ENCODE results near the gene RRP1B. TPM values are rescaled to one million over a fixed set of nuclear protein-coding genes. Genes with fewer than 3 reads are reported as not detected.

Gene RRP1B
- total RNA-seq, 1 donor from 2014 or later, result 10.6 TPM

DNA sequence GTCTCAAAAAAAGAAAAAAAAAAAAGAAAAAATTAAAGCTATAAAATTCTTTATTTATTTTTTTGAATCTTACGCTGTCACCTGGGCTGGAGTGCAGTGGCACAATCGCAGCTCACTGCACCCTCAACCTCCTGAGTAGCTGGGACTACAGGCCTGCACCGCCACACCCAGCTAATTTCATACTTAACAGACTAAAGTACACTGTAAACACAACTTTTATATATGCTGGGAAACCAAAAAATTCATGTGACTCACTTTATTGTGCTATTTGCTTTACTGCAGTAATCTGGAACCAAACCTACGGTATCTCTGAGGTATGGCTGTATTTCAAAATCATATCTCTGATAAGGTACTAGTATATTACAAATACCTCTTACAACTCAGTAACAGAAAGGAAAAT, 40.4 kb upstream of the RRP1B start:
- DNase-seq (ENCODE audit: low spot score in 2 of 2), result no peak
- Histone ChIP-seq H3K27me3 (no peaks in the 10 kb centered on the region), H3K4me3 (no peak overlapping the region), H3K36me3 (no peaks in the 10 kb centered on the region), H3K27ac (no peak overlapping the region), H3K4me1 (no peaks in the 10 kb centered on the region), H3K9me3 (peaks cover 0 to 15% of the 10 kb centered on the region in 2 donors)
- no peak for TF ChIP-seq CTCF (IDR thresholded peaks at IDR 0.05)
- intact Hi-C loops (cut with DNase I), result no loop called here

DNA sequence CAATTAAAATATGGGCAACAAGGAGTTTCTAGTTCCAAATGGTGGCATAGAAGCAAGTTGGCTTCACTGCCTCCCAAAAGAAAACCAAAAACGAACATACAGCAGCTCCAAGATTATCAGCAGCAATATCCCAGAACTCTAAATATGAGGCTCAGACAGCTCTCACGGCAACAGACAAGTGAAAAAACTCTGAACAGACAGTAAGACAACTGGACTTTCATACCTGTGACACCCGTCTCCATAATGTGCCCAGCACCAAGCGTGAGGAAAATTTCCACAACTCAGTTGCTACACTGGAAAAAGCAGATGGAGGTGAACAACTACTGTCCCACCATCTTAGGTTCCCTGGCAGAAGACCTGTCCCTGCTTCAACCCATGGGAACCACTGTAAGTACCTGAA, 40.0 kb upstream of the RRP1B start:
- H3K9me3 ChIP-seq, result peaks cover 0 to 15% of the 10 kb centered on the region in 2 donors
- H3K27ac ChIP-seq, result no peak overlapping the region
- H3K27me3 ChIP-seq, result no peaks in the 10 kb centered on the region
- H3K4me1 ChIP-seq, result no peaks in the 10 kb centered on the region
- no peaks in the 10 kb centered on the region for H3K36me3 ChIP-seq
- intact Hi-C loops (cut with DNase I), result no loop called here
- H3K4me3 ChIP-seq, result no peak overlapping the region
- no peak for DNase-seq (ENCODE audit: low spot score in 2 of 2)
- TF ChIP-seq CTCF (IDR thresholded peaks at IDR 0.05), result no peak

- no peak for DNase-seq (ENCODE audit: low spot score in 2 of 2)
- Histone ChIP-seq H3K27me3 (no peaks in the 10 kb centered on the region), H3K36me3 (no peaks in the 10 kb centered on the region), H3K27ac (no peak overlapping the region), H3K9me3 (peaks cover 0 to 15% of the 10 kb centered on the region in 2 donors), H3K4me1 (no peaks in the 10 kb centered on the region), H3K4me3 (no peak overlapping the region)
- TF ChIP-seq CTCF (IDR thresholded peaks at IDR 0.05), result no peak
- intact Hi-C loops (cut with DNase I), result no loop called here
These were observed 39.5 kb upstream of the RRP1B start for GRCh38 chr21:43619856-43620255.

- Histone ChIP-seq H3K4me3 (no peak overlapping the region), H3K36me3 (no peaks in the 10 kb centered on the region), H3K9me3 (peaks cover 0 to 15% of the 10 kb centered on the region in 2 donors), H3K27ac (no peak overlapping the region), H3K4me1 (no peaks in the 10 kb centered on the region), H3K27me3 (no peaks in the 10 kb centered on the region)
- DNase-seq (ENCODE audit: low spot score in 2 of 2), result no peak
- intact Hi-C loops (cut with DNase I), result no loop called here
- TF ChIP-seq CTCF (IDR thresholded peaks at IDR 0.05), result no peak
These were observed 36.6 kb upstream of the RRP1B start for GRCh38 chr21:43622796-43623195.

DNA sequence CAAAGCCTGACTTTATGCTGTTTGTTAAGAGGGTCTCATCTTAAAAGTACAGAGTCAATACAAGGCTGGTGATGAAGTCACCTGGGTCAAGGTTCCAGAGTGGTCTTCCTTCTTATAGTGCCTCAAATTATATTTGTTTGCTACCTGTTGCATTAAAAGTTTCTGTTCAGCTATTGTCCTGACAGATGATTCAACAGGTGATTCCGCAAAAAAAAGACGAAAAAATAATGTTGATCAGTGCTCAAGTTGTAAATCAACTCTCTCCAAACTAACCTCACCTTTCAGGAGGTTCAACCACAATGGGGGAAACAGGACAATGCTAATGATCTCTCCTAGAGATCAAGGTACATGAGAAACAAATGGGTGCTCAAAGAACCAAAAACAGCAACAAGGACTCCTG, 35.8 kb upstream of the RRP1B start:
- Histone ChIP-seq H3K4me1 (no peaks in the 10 kb centered on the region), H3K27me3 (no peaks in the 10 kb centered on the region), H3K4me3 (no peak overlapping the region), H3K9me3 (peaks cover 0 to 15% of the 10 kb centered on the region in 2 donors), H3K36me3 (no peaks in the 10 kb centered on the region), H3K27ac (no peak overlapping the region)
- intact Hi-C loops (cut with DNase I), result no loop called here
- no peak for DNase-seq (ENCODE audit: low spot score in 2 of 2)
- no peak for TF ChIP-seq CTCF (IDR thresholded peaks at IDR 0.05)

DNA sequence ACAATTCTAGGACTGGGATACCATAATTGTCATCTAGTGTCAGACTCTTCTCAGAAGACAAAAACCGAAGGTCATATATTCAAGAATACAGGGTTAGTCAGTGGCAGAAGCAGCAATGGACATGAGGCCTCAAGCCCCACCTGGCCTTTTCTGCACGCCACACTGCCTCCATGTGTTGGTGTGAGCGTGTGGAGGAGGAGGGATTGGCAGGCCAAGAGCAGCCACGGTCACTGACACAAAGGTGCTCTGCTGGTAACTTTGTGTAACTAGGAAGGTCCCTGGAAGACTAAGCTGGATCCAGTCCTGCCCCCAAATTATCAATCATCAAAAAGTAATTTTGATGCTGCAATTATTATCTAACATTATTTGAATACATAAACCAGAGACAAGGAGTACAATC, 35.0 kb upstream of the RRP1B start:
- Histone ChIP-seq H3K9me3 (peaks cover 0 to 15% of the 10 kb centered on the region in 2 donors), H3K4me1 (no peaks in the 10 kb centered on the region), H3K36me3 (no peaks in the 10 kb centered on the region), H3K27me3 (no peaks in the 10 kb centered on the region), H3K4me3 (no peak overlapping the region), H3K27ac (no peak overlapping the region)
- no peak for DNase-seq (ENCODE audit: low spot score in 2 of 2)
- TF ChIP-seq CTCF (IDR thresholded peaks at IDR 0.05), result no peak
- intact Hi-C loops (cut with DNase I), result no loop called here

All from ascending aorta (tissue), 2 donors.